Brain pericyte (primary cell): Measurements from ENCODE around the gene SLC13A4.
"Not testable (repeated sequence)": the region's sequence is repeated elsewhere in the genome, so short reads cannot be mapped to it uniquely, and the experiment has no call there.

ENCODE experiments used
- DNase-seq: peaks from one replicate; pipeline ENCODE4 v3.0.0-alpha.2; 2012; ENCODE audit warnings: low read depth, low spot score

Gene SLC13A4

DNA sequence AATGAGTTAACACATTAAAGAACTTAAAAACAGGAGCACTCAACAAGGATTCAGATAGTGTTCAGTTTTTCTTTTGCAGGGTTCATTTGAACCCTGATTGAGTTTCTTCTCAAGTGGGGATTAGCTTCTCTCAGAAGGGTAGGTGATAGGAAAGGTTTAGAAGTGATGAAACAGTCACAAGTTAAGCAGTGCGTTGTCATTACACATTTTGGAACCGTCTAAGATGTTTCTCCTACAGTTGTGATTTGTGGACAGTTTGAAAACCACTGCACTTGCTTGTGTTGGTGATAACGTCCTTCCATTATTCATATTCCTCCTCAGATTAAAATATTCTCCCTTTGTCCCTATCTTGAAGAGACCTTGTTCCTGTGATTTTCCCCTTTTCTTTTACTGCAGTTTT is 62.9 kb downstream of the SLC13A4 start:
- DNase-seq, result no peak

DNA sequence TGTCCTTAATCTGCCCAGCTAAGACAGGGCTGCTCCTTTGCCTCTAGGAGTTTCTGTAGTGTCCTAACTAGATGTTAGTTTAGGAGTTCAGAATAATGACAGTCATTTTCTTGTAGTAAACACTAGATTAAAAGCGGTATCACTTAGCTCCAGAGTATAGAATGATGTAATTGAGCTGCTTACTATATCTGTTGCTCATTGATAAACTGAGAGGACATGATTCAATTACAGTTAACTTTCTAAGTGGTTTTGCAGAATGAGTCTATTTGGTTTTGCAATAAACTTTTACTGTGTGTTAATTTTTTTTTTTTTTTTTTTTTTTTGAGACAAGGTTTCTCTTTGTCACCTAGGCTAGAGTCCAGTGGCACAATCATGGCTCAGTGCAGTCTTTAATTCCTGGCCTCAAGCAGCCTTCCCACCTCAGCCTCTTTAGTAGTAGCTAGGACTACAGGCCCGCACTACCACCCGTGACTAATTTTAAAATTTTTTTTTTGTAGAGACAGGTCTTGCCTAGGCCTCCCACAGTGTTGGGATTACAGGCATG is 63.9 kb downstream of the SLC13A4 start:
- no peak for DNase-seq

DNA sequence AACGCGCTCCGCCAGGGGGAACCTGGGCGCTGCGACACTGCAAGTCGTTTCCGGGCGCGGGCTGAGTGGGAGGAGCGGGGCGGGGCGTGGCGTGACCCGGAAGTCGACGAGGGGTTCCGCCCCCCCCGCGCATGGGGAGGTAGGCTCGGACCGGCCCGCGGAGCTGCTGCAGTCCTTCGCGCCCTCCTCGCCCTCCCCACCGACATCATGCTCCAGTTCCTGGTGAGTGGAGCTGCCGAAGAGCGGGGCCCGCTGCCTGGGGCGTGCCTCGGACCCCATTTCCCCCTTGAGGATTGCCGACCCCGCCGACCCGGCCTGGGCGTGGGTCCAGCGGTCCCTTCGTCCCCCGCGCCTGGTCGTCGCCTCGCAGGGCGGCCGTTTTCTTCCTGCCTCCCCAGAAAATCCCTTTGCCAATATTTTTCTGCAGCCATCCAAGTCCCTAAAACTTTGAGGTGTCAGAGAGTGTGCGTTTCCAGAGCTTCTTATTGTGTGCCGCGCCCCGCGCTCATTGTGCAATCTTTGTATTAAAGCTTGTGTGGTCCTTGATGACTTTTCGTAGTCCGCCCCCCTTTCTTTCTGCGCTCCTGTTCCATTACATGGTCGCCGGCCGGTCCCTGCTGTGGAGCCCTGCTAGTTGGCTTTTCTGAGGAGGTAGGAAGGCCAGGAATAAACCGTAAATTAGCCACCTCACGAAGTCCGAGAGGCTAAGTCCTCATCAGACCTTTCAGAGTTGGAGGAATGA is 65.4 kb downstream of the SLC13A4 start, which contains the start of gene STMP1:
STMP1 (plus strand) TSS at position 142 of the 742 bp plus-strand sequence.
- peak; percentile 82 for DNase-seq

DNA sequence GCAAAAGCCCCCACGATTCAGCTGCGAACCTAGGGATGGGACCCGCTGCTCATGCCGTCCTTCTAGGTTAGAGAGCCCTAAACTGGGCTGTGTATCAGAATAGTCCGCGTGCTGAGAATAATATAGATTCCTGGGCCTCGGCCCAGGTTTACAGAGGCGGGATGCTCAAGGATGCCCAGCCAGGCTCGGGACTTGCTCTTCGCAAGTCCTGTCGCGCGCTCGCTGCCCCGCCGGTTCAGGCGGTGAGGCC is 65.9 kb downstream of the SLC13A4 start:
- no peak for DNase-seq

DNA sequence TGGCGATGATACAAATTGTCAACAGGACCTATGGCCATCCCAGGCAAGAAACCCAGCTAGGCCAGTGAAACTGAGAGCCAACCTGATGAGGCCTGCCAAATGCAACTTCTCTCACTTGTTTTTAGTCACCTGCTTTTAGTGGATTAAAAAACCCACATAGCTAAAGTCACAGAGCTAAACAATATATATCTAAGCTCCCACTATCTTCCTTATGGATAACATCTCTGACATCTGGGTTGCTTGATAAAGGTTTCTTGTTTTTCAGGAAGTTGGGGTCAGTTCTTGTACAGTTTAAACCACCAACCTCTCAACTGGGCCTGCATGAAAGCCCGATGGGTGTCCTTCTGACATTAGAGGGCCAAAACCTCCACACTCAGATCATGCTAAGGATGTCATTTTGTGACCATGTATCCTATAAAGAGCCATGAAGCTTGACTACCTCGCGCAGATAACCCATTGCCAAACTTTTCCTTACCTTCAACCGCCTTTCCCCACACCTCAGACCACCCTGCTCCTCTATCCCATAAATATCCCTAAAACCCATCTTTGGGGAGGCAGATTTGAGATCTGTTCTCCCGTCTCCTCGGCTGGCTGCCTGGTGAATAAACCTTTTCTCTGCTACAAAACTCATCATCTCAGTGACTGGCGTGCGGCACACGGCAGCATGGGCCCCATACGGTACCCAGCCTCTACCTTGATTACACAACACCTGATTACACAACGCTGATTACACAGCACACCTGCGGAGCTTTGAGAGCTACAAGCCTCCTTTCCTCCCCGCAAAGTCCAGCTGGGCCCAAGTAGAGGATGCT is 66.5 kb downstream of the SLC13A4 start:
- no peak for DNase-seq

DNA sequence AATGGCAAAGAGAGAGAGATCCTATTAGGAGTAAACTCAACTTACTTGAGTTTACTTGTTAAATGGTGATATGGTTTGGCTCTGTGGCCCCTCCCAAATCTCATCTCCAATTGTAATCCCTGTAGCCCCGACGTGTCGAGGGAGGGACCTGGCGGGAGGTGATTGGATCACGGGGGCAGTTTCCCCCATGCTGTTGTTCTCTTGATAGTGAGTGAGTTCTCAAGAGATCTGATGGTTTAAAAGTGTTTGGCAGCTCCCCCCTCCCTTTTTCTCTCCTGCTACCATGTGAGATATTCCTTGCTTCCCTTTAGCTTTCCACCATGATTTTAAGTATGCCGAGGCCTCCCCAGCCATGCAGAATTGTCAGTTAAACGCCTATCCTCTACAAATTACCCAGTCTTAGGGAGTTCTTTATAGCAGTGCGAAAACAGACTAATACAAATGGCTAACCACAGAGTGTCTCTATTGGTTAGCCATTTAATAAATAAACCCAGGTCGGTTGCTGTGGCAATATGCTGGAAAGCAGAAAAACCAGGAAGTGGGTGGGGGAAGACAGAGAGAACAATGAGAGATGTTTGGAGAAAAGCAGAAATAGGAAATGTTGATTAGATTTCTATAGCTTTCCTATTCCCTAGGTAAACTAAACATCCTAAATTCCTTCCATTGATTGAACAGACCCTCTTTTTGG is 68.7 kb downstream of the SLC13A4 start:
- no peak for DNase-seq

DNA sequence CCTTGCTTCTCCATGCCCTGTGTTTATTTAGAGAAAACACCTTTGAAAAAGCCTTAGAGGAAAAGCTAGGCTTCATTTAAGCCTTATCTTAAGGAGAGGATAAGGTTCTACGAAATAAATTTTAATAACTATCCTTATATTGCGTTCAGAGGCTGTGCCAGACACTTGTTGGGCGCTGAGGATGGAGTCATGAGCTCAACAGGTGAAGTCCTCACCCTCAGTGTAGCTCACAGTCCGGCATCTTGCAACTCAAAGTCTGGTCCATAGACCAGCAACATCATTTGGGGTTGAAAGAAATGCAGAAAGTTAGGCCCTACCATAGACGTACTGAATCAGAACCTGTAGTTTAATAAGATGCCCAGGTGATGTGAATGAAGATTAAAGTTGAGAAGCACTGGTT is 69.4 kb downstream of the SLC13A4 start:
- no peak for DNase-seq

DNA sequence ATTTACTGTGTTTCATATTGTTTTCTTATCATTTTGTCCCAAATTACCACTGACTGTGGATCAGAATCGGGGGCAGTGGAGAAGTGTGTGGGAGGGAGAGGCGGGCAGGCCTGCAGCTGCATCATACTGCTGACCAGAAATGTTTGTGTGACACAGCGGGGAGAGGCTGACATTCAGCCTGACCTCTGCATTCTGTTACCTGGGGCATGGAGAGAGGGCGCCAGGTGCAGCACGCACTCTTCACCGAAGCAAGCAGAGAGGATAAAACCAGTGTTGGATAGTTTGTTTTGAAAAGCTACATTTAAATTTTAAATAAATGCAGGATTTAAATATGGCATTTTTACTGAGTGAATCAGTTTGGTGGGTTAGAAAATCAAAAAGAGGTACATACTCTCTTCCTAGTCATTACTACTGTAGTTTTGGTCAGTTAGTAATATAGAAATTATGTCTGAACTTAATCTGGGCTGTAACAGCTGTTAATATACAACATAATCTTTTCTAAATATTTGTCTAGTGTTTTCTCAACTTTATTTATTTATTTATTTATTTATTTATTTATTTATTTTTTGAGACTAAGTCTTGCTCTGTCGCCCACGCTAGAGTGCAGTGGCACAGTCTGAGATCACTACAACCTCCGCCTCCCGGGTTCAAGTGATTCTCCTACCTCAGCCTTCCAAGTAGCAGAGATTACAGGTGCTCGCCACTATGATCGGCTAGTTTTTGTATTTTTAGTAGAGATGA is 74.5 kb downstream of the SLC13A4 start:
- DNase-seq, result peak; percentile 18

DNA sequence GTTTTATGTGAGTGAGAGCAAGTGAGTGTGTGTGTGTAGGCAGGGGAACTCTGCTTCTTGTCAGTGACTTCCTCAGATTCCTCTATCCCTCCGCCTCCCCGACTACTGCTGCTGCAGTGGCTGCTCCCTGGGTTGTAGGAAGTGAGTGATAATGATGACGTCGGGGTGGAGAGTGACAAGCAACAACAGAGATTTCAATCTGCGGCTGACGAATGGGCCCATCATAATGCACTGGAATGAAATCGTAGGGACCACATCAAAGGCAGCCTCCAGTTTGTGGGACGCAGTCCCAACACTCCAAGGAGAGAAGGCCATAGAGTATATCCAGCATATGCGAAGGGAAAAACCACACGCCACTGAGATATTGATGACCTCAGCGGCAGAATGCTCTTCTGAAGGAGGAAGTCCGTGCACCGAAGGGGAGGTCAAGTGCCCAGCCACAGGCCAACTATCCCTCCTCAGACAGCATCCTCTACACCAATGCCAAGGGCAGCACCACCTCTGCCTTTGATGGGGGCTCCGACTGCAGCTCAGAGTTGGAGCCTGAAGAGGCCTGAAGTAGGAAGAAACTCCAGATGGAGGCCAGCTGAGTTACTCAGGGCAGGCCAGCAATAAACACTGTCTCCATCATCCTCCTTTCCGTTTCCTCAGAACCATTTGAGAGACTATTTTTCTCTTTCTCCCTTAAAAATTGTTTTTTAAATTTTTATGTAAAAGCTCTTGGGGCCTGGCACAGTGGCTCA is 77.0 kb downstream of the SLC13A4 start:
- DNase-seq, result no peak

DNA sequence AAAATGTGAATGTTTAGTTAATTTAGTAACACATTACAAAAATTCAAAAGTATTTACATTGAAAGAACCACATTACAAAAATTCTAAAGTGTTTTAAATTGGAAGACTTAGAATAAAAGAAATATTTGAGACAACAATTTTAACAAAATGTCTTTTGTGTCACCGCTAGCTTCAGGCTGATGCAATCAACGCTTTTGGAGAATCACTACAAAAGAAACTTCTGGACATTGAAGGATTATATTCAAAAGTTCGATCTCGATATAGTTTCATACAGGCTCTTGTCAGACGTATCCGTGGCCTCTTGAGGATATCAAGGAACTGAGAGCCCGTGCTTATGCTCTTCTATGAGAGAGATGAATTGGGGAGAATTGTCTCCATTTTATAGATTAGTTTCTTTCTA is 79.8 kb downstream of the SLC13A4 start:
- DNase-seq, result no peak

DNA sequence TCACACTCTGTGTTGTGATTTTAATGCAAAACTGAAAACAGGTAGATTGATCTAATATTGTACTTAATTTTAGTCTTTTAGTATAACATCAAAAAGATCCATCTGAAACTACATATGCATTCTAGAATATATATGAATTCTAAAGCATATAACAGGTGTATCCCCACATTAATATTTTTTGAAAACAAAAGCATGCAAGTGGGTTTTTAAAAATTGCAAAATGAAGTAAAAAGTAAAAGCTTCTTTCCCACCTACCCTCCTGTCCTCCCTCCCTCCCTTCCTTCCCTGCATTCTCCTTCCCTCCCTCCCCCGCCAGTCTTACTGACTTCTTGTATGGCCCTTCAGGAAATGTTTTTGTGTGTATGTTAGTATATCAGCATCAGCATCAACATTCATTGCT is 80.2 kb downstream of the SLC13A4 start:
- DNase-seq, result no peak

DNA sequence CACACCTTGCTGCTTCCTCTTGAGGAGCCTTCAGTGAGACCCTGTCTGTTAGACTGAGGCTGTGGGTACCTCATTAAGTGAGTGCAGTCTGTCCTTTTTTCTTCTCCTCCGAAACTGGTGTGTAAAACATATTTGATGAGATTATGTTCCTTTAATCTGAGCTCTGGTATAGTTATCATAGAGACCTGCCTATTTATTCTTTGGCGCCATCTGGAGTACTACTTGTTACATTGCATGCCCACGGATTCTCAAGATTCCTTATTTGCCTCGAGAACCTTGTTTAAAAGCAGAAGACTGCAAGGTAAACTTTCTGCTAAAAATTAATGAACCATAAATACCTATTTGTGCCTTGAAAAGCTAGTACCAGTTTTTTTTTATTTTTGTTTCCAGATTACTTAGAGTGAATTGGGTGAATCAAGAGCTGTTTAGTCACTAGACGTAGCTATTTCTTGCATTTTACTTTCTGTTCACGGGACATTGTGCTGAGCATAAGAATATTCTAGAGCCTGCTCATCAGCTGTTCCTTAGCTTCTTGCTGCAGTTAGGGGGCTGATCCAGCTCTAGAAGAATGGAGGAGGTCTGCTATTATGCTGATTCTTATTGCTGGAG is 82.6 kb downstream of the SLC13A4 start:
- DNase-seq, result no peak

DNA sequence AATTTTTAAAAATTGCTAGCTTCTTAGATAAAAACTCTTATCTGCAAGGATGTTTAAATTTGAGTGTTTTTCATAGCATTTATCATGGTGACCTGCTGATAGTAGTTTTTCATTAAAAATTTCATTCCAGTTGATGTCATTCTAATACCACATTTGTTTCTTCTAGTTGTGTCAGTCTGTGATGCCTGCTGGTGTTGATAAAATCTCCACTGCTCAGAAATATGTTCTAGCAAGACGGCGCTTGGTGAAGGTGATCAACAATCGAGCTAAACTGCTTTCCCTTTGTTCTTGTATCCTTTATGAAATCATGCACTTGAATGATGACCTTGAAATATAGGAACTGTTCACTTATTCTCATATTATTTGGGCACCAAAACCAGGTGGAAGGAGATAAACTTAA is 83.3 kb downstream of the SLC13A4 start:
- no peak for DNase-seq

DNA sequence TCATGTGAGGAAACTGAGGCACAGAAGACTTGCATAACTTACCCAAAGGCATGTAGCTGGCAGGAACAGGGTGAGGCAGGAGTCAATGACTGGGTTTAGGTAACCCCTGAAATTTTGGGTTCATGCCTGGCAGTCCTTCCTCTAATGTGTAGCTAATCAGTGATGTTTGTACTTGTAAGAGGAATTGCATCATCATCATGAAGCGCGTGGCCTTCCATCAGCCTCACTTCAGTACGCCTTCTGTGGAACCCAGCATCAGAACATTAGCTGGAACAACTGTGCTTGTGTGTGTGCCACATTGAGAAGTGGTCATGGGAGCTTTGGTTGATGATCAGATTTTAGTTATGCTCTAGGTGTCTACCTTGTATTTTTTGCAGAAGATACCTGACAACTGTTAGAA is 83.8 kb downstream of the SLC13A4 start:
- no peak for DNase-seq

DNA sequence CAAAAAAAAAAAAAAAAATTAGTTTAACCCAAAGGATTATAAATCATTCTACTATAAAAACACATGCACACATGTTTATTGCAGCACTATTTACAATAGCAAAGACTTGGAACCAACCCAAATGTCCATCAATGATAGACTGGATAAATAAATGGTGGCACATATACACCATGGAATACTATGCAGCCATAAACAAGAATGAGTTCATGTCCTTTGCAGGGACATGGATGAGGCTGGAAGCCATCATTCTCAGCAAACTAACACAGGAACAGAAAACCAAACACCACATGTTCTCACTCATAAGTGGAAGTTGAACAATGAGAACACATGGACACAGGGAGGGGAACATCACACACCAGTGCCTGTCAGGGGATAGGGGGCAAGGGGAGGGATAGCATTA is 88.3 kb downstream of the SLC13A4 start:
- DNase-seq, result not testable (repeated sequence)

DNA sequence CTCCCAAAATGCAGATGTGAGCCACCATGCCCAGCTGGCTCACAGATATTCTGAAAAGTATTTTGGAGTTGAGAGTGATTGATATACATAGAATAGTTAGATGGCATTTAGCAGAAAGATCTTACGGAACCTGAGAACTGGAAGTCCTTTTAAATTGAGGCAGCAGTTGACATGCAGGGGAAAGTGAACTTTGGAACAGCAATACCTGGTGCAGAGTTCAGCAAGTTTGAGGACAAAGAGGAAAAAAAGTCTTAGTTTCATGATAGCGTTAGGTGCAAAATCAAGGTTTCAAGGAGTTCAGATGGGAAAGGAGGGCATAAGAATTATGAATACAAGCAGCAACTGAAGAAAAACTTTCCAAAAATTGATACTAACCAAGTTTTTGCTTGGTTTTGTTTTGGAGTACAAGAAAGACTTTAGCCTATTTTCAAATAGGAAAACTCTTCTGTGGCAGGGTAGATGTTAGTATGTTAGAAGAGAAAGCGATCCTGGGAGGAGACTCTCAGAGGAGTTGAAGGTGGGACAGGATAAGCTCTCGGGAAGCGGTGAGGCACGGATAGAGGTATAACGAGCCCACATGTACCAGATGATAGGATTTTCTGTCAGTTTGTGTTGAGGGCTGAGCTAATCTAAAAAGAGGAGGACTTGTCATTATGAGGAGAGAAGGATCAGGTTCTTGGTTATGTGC is 93.7 kb downstream of the SLC13A4 start:
- no peak for DNase-seq
